Measurements from ENCODE around the gene C1orf94. TPM values are rescaled to one million over a fixed set of nuclear protein-coding genes. Genes with fewer than 3 reads are reported as not detected.

Gene C1orf94
- total and polyA plus RNA-seq, 2 of the 4 experiments (the other 2 are of a cell fraction): not detected

DNA sequence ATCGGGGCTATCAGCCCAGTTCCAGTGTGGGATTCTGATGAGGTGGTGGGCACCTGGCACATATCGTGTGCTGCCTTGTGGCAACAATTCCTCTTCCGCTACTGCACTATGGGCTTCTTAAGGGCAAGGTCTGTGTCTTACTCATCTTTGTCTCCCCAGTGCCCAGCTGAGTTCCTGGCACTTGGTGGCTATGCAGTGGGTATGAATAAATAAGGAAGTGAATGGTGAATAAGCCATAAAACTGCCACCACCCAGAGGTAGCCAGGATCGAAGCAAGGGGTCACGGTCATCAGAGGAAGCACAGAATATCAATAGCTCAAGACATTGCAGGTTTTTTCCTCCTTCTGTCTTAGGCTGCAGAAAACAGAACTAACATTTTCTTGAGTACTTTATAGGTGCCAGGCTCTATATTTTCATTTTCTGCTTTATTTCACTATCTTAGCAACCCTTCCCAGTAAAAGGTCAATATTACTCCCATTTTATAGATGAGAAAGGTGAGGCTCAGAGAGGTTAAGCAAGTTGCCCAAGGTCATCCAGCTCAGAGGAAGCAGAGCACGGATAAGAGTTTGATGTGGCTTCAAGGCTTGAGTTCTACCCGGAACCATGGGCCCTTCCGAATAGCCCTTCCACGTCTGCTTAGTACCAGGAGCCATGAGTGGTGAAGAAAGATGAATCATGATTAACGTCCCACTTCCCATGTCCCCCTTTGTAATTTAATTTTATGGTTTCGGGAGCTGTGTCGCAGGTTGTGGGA, 10.2 kb downstream of the C1orf94 start:
- ATAC-seq (ENCODE audit: low read depth): no peak
- H2BK5ac ChIP-seq (ENCODE audit: low read depth, low read length, poor library complexity, severe bottlenecking): no peak overlapping the region
- POLR2A ChIA-PET (ENCODE audit: unreplicated experiment): no interaction called here
- WGBS, 2 experiments (ENCODE audit: extremely low coverage in 2 of 2, insufficient read length in 1 of 2): 60% methylated on average over 2 of the region's 12 CpGs; no CpG with 5 or more reads in 1 of the 2 experiments
- H2AK5ac ChIP-seq (ENCODE audit: low read depth, low read length): no peak overlapping the region
- no peak overlapping the region for H3K56ac ChIP-seq (ENCODE audit: extremely low read depth, insufficient read depth, low read length)
- TF ChIP-seq, protein P1, sequence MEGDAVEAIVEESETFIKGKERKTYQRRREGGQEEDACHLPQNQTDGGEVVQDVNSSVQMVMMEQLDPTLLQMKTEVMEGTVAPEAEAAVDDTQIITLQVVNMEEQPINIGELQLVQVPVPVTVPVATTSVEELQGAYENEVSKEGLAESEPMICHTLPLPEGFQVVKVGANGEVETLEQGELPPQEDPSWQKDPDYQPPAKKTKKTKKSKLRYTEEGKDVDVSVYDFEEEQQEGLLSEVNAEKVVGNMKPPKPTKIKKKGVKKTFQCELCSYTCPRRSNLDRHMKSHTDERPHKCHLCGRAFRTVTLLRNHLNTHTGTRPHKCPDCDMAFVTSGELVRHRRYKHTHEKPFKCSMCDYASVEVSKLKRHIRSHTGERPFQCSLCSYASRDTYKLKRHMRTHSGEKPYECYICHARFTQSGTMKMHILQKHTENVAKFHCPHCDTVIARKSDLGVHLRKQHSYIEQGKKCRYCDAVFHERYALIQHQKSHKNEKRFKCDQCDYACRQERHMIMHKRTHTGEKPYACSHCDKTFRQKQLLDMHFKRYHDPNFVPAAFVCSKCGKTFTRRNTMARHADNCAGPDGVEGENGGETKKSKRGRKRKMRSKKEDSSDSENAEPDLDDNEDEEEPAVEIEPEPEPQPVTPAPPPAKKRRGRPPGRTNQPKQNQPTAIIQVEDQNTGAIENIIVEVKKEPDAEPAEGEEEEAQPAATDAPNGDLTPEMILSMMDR (conservative IDR thresholded peaks at IDR 0.05; ENCODE audit: low read depth, low read length): no peak
- TF ChIP-seq, protein P2, sequence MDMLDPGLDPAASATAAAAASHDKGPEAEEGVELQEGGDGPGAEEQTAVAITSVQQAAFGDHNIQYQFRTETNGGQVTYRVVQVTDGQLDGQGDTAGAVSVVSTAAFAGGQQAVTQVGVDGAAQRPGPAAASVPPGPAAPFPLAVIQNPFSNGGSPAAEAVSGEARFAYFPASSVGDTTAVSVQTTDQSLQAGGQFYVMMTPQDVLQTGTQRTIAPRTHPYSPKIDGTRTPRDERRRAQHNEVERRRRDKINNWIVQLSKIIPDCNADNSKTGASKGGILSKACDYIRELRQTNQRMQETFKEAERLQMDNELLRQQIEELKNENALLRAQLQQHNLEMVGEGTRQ (IDR thresholded peaks at IDR 0.05; ENCODE audit: low read depth, low read length): no peak
- TF ChIP-seq SMC3 (IDR thresholded peaks at IDR 0.05; ENCODE audit: low read depth, low read length) (no peak), MAZ (IDR thresholded peaks at IDR 0.05; ENCODE audit: borderline replicate concordance, low read depth, low read length) (no peak), RCOR1 (IDR thresholded peaks at IDR 0.05; ENCODE audit: insufficient replicate concordance, low read length) (no peak), CEBPB (IDR thresholded peaks at IDR 0.05; ENCODE audit: low read depth, low read length) (no peak), FOS (IDR thresholded peaks at IDR 0.05; ENCODE audit: low read depth, low read length) (no peak), RFX5 (IDR thresholded peaks at IDR 0.05; ENCODE audit: low read depth, low read length) (no peak), CHD1 (IDR thresholded peaks at IDR 0.05; ENCODE audit: low read depth, low read length) (no peak), POLR2A (IDR thresholded peaks at IDR 0.05; ENCODE audit: low read depth, low read length) (no peak), MAFK (IDR thresholded peaks at IDR 0.05; ENCODE audit: low read depth, low read length) (no peak), MXI1 (IDR thresholded peaks at IDR 0.05; ENCODE audit: borderline replicate concordance, low read depth, low read length) (no peak), NFE2L2 (IDR thresholded peaks at IDR 0.05; ENCODE audit: low read depth, low read length) (no peak), RAD21 (IDR thresholded peaks at IDR 0.05; ENCODE audit: low read length) (no peak), BHLHE40 (IDR thresholded peaks at IDR 0.05; ENCODE audit: low read depth, low read length) (no peak)
- TF ChIP-seq, protein P3, sequence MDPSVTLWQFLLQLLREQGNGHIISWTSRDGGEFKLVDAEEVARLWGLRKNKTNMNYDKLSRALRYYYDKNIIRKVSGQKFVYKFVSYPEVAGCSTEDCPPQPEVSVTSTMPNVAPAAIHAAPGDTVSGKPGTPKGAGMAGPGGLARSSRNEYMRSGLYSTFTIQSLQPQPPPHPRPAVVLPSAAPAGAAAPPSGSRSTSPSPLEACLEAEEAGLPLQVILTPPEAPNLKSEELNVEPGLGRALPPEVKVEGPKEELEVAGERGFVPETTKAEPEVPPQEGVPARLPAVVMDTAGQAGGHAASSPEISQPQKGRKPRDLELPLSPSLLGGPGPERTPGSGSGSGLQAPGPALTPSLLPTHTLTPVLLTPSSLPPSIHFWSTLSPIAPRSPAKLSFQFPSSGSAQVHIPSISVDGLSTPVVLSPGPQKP (IDR thresholded peaks at IDR 0.05; ENCODE audit: borderline replicate concordance, low read depth, low read length): no peak
- CTCF ChIA-PET: no interaction called here
- H3K4ac ChIP-seq (ENCODE audit: low read depth, low read length): no peak overlapping the region
- no peak overlapping the region for H3K27ac ChIP-seq (ENCODE audit: insufficient read depth, low read length)
- intact Hi-C loops (cut with micrococcal nuclease) (no loop called here), dilution Hi-C loops (cut with HindIII; ENCODE audit: low sequenced_read_pairs, unreplicated experiment) (no loop called here), in situ Hi-C loops (cut with MboI; ENCODE audit: low sequenced_read_pairs) (no loop called here)
- no peak for DNase-seq
- no peak overlapping the region for H2AFZ ChIP-seq (replicated peaks; ENCODE audit: low read length, poor library complexity)
- no peak overlapping the region for H4K5ac ChIP-seq (ENCODE audit: low read depth, low read length)
- no peak overlapping the region for H4K91ac ChIP-seq (ENCODE audit: insufficient read depth, low read depth, low read length)
- no peaks in the 10 kb centered on the region for H3K9me1 ChIP-seq (ENCODE audit: insufficient read depth, low read length)
- H3K4me3 ChIP-seq (ENCODE audit: insufficient read depth, low read depth, low read length): no peak overlapping the region
- H3K4me2 ChIP-seq (ENCODE audit: low read depth, low read length): no peak overlapping the region
- no peak overlapping the region for H2AK9ac ChIP-seq (replicated peaks; ENCODE audit: low read depth, low read length, poor library complexity)
- no peak overlapping the region for H3K14ac ChIP-seq (replicated peaks; ENCODE audit: low read depth, low read length)
- no peak overlapping the region for H3K23ac ChIP-seq (ENCODE audit: low read depth, low read length)
- H2BK15ac ChIP-seq (ENCODE audit: low read depth, low read length): no peak overlapping the region
- no peaks in the 10 kb centered on the region for H4K20me1 ChIP-seq (ENCODE audit: insufficient read depth, low read length)
- H3K4me1 ChIP-seq (ENCODE audit: control insufficient read depth, insufficient read depth, low read length): no peaks in the 10 kb centered on the region
- no peak overlapping the region for H2BK20ac ChIP-seq (ENCODE audit: low read depth, low read length)
- no peaks in the 10 kb centered on the region for H3K79me1 ChIP-seq (ENCODE audit: low read depth in 1 of 2, low read length in 2 of 2)
- peaks cover 16% of the 10 kb centered on the region for H3K9me3 ChIP-seq (ENCODE audit: control insufficient read depth, insufficient read depth, low read length)
- H3K18ac ChIP-seq (ENCODE audit: low read depth, low read length): no peak overlapping the region
- no peaks in the 10 kb centered on the region for H3K36me3 ChIP-seq (ENCODE audit: control insufficient read depth, insufficient read depth, low read length)
- no peak overlapping the region for H4K8ac ChIP-seq (ENCODE audit: low read depth in 2 of 2, low read length in 2 of 2)
- no TSS peak for BruUV-seq (replicated peaks)
- no peak overlapping the region for H3K9ac ChIP-seq (ENCODE audit: low read depth, low read length)
- H3K27me3 ChIP-seq (ENCODE audit: control insufficient read depth, insufficient read depth, low read length): no peaks in the 10 kb centered on the region
- H2BK120ac ChIP-seq (ENCODE audit: low read depth, low read length): no peak overlapping the region
